RWPE1 (cell line): ENCODE data around the gene PAIP1.
"Not testable (repeated sequence)": the region's sequence is repeated elsewhere in the genome, so short reads cannot be mapped to it uniquely, and the experiment has no call there.

ENCODE experiments used
- CTCF ChIA-PET: fragments of 350-600 bp; sonication (Branson Sonifier 250); formaldehyde crosslinking; extraction: SDS; loops from one replicate; lab custom pipeline; 2021; lab: Yijun Ruan, JAX
- POLR2A ChIA-PET: fragments of 400-600 bp; formaldehyde crosslinking; extraction: SDS; loops from one replicate; lab custom pipeline; 2020; ENCODE audit warnings: antibody characterized with exemption; ENCODE audit not compliant: low non-redundant PET; lab: Yijun Ruan, JAX
- DNase-seq: peaks from one replicate; pipeline ENCODE4 v3.0.0; 2012; ENCODE audit warnings: low spot score
- H3K27ac ChIP-seq: fragments of 450-650 bp; 2 replicates; pipeline ENCODE4 v1.5.1; 2017
- TF ChIP-seq, protein P1 (sequence below): fragments of 450-650 bp; conservative IDR thresholded peaks from 2 replicates; pipeline ENCODE4 v1.5.1; 2017; ENCODE audit warnings: low read depth, mild to moderate bottlenecking

The PAIP1 gene

DNA sequence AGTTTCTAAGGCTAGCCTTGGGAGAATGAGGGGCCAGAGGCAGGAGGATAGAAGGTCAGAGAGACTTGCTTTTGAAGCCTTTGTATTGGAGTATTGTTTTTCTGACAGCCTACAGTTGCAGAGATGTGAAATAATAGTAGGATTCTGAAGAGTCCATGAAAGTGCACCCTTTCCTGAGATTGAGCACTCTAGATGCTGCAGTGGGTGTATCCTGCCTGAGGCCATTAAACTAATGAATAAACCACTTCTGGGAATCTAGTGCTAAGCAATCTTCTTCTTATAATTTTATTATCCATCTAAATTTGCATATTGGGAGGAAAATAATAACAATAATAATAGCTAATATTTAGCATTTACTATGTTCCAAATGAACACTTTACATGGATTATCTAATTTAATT lies 26.8 kb upstream of the PAIP1 start:
- ChIA-PET POLR2A (no interaction called here), CTCF (no interaction called here)
- H3K27ac ChIP-seq, result no peak overlapping the region
- DNase-seq, result no peak
- TF ChIP-seq, protein P1, sequence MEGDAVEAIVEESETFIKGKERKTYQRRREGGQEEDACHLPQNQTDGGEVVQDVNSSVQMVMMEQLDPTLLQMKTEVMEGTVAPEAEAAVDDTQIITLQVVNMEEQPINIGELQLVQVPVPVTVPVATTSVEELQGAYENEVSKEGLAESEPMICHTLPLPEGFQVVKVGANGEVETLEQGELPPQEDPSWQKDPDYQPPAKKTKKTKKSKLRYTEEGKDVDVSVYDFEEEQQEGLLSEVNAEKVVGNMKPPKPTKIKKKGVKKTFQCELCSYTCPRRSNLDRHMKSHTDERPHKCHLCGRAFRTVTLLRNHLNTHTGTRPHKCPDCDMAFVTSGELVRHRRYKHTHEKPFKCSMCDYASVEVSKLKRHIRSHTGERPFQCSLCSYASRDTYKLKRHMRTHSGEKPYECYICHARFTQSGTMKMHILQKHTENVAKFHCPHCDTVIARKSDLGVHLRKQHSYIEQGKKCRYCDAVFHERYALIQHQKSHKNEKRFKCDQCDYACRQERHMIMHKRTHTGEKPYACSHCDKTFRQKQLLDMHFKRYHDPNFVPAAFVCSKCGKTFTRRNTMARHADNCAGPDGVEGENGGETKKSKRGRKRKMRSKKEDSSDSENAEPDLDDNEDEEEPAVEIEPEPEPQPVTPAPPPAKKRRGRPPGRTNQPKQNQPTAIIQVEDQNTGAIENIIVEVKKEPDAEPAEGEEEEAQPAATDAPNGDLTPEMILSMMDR, result no peak

DNA sequence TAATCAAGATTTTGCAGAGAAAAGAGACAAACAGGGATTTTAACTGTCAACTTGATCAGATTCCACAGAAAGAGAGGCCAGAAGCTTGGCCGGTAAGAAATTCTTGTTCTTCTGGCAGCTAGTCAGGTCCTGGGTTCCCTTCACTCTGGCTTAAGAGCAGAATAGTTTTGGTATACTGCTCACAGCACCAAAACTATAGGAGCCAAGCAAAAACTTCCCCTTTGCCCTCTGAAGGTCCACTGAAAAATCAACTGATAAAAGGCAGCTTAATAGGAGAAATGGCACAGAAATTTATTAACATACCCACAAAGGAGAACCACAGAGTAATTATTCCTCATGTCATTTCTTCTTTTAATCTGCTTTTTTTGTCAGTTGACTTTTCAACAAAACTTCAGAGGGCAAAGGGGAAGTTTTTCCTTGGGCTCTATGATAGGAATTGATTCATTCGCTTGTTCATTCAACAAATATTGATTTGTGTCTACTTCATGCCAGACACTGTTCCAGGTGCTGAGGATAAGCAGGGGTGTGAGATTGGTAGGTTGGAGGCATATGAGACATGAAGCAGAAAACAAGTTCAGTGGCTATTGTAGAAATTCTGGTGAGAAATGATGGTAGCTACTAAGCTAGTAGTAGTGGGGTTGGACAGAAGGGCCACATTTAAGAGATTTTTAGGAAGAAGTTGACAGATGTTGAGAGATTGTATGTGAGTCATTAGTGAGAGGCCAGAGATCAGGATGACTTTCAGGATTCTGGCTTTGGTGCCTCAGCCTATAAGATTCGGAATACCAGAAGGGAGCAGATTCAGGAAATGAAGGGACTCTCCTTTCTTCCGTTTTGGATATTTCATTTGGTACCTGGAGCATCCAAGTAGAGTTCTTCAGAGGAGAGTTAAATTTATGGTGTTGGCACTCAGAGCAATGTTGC lies 25.5 kb upstream of the PAIP1 start:
- CTCF ChIA-PET, result interaction anchor here (0.6 kb wide), 1 partner anchor 471 kb away, joined by 8 read pairs; no protein-coding TSS in a partner anchor

DNA sequence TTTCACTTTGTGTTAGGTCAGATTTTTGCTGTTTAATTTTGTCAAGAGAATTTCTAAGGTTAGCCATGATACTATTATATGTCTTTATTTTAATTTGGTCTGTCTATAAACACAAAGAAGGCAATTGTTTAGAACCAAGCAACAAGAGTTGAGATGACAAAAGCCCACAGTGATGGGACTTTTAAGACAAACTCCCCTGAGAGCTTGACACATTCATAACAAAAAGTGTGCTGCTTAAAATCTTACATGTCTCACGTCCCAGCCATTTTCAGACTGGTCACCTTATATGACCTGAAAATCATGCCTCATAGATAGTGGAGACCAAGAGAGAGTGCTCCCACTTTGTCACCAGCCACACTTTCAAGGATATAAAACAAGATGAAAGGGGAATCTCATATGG lies 24.5 kb upstream of the PAIP1 start:
- CTCF ChIA-PET, result interaction anchor here (0.6 kb wide), 1 partner anchor 470 kb away, joined by 8 read pairs; no protein-coding TSS in a partner anchor
- no peak for DNase-seq
- TF ChIP-seq, protein P1, result no peak
- POLR2A ChIA-PET, result no interaction called here
- H3K27ac ChIP-seq, result no peak overlapping the region

More for the DNA sequence above, 25.5 kb upstream of the PAIP1 start:
- no peak overlapping the region for H3K27ac ChIP-seq
- POLR2A ChIA-PET, result no interaction called here
- TF ChIP-seq, protein P1, result no peak
- no peak for DNase-seq

DNA sequence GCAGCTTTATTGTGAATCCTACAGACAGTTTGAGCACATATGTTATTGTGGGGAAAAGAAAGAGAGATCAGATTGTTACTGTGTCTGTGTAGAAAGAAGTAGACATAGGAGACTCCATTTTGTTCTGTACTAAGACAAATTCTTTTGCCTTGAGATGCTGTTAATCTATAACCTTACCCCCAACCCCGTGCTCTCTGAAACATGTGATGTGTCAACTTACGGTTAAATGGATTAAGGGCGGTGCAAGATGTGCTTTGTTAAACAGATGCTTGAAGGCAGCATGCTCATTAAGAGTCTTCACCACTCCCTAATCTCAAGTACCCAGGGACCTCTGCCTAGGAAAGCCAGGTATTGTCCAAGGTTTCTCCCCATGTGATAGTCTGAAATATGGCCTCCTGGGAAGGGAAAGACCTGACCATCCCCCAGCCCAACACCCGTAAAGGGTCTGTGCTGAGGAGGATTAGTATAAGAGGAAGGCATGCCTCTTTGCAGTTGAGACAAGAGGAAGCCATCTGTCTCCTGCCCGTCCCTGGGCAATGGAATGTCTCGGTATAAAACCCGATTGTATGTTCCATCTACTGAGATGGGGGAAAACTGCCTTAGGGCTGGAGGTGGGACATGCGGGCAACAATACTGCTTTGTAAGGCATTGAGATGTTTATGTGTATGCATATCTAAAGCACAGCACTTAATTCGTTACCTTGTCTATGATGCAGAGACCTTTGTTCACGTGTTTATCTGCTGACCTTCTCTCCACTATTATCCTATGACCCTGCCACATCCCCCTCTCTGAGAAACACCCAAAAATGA lies 23.7 kb upstream of the PAIP1 start:
- DNase-seq, CTCF ChIA-PET, H3K27ac ChIP-seq, POLR2A ChIA-PET: not testable (repeated sequence)

DNA sequence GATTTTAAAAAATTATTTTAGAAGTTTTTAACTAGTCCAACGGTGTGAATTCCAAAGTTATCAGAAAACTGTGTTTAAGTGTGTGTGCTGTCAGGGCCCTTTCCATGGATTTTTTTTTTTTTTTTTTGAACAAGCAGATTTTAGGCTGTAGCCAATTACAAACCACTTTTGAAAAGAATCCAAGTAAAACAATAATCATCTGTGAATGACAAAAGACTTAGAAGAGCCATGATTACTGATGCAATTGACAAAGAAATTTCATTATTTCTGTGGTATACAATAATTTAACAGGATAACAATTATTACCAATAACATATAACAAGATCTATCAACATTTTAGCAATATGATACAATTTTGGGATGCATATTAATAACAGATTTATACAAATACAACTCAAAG lies 16.2 kb upstream of the PAIP1 start:
- TF ChIP-seq, protein P1, result no peak
- ChIA-PET CTCF (no interaction called here), POLR2A (no interaction called here)
- no peak for DNase-seq
- no peak overlapping the region for H3K27ac ChIP-seq

DNA sequence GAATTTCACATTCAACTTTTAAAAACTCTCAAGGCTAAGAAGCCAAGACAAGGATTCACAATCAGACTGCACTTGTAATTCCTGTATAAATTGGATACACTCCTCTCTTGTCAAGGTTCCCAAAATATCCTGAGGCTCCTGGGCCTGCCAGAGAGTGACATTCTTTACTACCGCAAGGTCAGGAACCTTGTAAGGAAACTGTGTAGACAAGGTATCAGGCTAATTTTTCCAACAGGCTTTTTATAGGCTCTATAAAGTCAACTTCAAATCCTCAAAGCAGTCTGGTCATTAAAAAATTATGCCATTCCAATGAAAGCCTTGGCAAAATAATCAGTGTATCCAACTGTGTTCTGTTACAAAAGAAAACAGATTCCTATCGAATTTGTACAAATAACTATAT lies 15.5 kb upstream of the PAIP1 start:
- ChIA-PET POLR2A (no interaction called here), CTCF (no interaction called here)
- no peak for DNase-seq
- TF ChIP-seq, protein P1, result no peak
- no peak overlapping the region for H3K27ac ChIP-seq
